Mucosa of rectum (tissue), 2 donors: ENCODE data around the gene STAC3.
"Not testable (repeated sequence)": the region's sequence is repeated elsewhere in the genome, so short reads cannot be mapped to it uniquely, and the experiment has no call there.

Experiments
- H3K27ac ChIP-seq, 2 donors: one replicate each; pipeline ENCODE4 v1.7.0; 2013; ENCODE audit warnings: inconsistent platforms in 2 of 2, low read depth in 2 of 2, low read length in 2 of 2
- H3K27me3 ChIP-seq, 2 donors: one replicate each; pipeline ENCODE4 v1.7.0; 2013; ENCODE audit warnings: low read length in 2 of 2; ENCODE audit not compliant: control insufficient read depth in 2 of 2, insufficient read depth in 2 of 2
- H3K36me3 ChIP-seq, 2 donors: one replicate each; pipeline ENCODE4 v1.7.0; 2013; ENCODE audit warnings: low read length in 2 of 2; ENCODE audit not compliant: control insufficient read depth in 2 of 2, insufficient read depth in 2 of 2
- H3K4me1 ChIP-seq, 2 donors: one replicate each; pipeline ENCODE4 v1.7.0; 2013; ENCODE audit warnings: low read length in 2 of 2, mild to moderate bottlenecking in 1 of 2; ENCODE audit not compliant: control insufficient read depth in 2 of 2, insufficient read depth in 2 of 2
- H3K4me3 ChIP-seq, 2 donors: one replicate each; pipeline ENCODE4 v1.7.0; 2013; ENCODE audit warnings: low read length in 2 of 2
- H3K9ac ChIP-seq, 2 donors: one replicate each; pipeline ENCODE4 v1.7.0; 2013; ENCODE audit warnings: low read length in 2 of 2, low read depth in 1 of 2, mild to moderate bottlenecking in 1 of 2
- H3K9me3 ChIP-seq, 2 donors: one replicate each; pipeline ENCODE4 v1.7.0; 2013; ENCODE audit warnings: low read length in 2 of 2; ENCODE audit not compliant: control insufficient read depth in 2 of 2
- donor health status: healthy.
- donor health status: Normal muscosa, but diverticular disease.

The STAC3 gene

GRCh38 chr12:57250956-57251355 is at the start of gene STAC3:
STAC3 (minus strand) TSS chr12:57251187; CDS start chr12:57249636, 1,551 bp downstream.
- H3K27ac ChIP-seq: no peak within 1 kb of the TSS

GRCh38 chr12:57299514-57300016 is 48.6 kb upstream of the STAC3 start:
- H3K27me3 ChIP-seq: no peaks in the 10 kb centered on the region
- no peak overlapping the region for H3K27ac ChIP-seq
- H3K9me3 ChIP-seq: no peaks in the 10 kb centered on the region
- H3K9ac ChIP-seq: no peak overlapping the region
- no peaks in the 10 kb centered on the region for H3K4me1 ChIP-seq
- H3K4me3 ChIP-seq: no peak overlapping the region
- H3K36me3 ChIP-seq: peaks cover 25 to 55% of the 10 kb centered on the region in 2 donors

More at GRCh38 chr12:57250956-57251355, at the start of gene STAC3:
- Histone ChIP-seq H3K36me3 (peaks cover 10 to 14% of the 10 kb centered on the region in 2 donors), H3K9me3 (no peaks in the 10 kb centered on the region), H3K4me1 (no peaks in the 10 kb centered on the region), H3K27me3 (no peaks in the 10 kb centered on the region), H3K9ac (no peak within 1 kb of the TSS), H3K4me3 (no peak within 1 kb of the TSS)

GRCh38 chr12:57296291-57296690 is 45.3 kb upstream of the STAC3 start:
- no peak overlapping the region for H3K9ac ChIP-seq
- H3K4me3 ChIP-seq: no peak overlapping the region
- H3K4me1 ChIP-seq: no peaks in the 10 kb centered on the region
- no peaks in the 10 kb centered on the region for H3K9me3 ChIP-seq
- H3K36me3 ChIP-seq: peaks cover 30 to 65% of the 10 kb centered on the region in 2 donors
- no peaks in the 10 kb centered on the region for H3K27me3 ChIP-seq
- no peak overlapping the region for H3K27ac ChIP-seq

GRCh38 chr12:57282073-57282472 is 31.1 kb upstream of the STAC3 start:
- Histone ChIP-seq H3K36me3 (peaks cover 22 to 45% of the 10 kb centered on the region in 2 donors), H3K4me1 (peaks cover 3 to 17% of the 10 kb centered on the region in 2 donors)
- H3K9me3 ChIP-seq, H3K27ac ChIP-seq, H3K9ac ChIP-seq, H3K27me3 ChIP-seq, H3K4me3 ChIP-seq: not testable (repeated sequence)

- H3K9me3 ChIP-seq: no peaks in the 10 kb centered on the region
- peak overlapping the region; percentile 20 to 39 for H3K4me3 ChIP-seq
- no peaks in the 10 kb centered on the region for H3K27me3 ChIP-seq
- peaks cover 3 to 17% of the 10 kb centered on the region in 2 donors for H3K4me1 ChIP-seq
- H3K9ac ChIP-seq: peak overlapping the region; percentile 53 to 66
- peaks cover 22 to 36% of the 10 kb centered on the region in 2 donors for H3K36me3 ChIP-seq
- peak overlapping the region; percentile 79 to 86 for H3K27ac ChIP-seq
Measured at GRCh38 chr12:57280211-57281062, 29.4 kb upstream of the STAC3 start.

- Histone ChIP-seq H3K36me3 (peaks cover 22 to 37% of the 10 kb centered on the region in 2 donors), H3K27ac (no peak overlapping the region), H3K9me3 (no peaks in the 10 kb centered on the region), H3K9ac (no peak overlapping the region), H3K4me1 (peaks cover 3 to 17% of the 10 kb centered on the region in 2 donors), H3K27me3 (no peaks in the 10 kb centered on the region), H3K4me3 (no peak overlapping the region)
Measured at GRCh38 chr12:57278465-57279381, 27.7 kb upstream of the STAC3 start.

- Histone ChIP-seq H3K9me3 (no peaks in the 10 kb centered on the region), H3K27ac (no peak overlapping the region), H3K4me3 (no peak overlapping the region), H3K9ac (no peak overlapping the region), H3K36me3 (peaks cover 32 to 45% of the 10 kb centered on the region in 2 donors), H3K4me1 (peaks cover 3 to 11% of the 10 kb centered on the region in 2 donors), H3K27me3 (no peaks in the 10 kb centered on the region)
Measured at GRCh38 chr12:57276935-57277563, 26.1 kb upstream of the STAC3 start.

GRCh38 chr12:57276233-57276632 is 25.2 kb upstream of the STAC3 start:
- peaks cover 3 to 11% of the 10 kb centered on the region in 2 donors for H3K4me1 ChIP-seq
- H3K9me3 ChIP-seq, H3K27ac ChIP-seq, H3K9ac ChIP-seq, H3K27me3 ChIP-seq, H3K4me3 ChIP-seq: not testable (repeated sequence)
- H3K36me3 ChIP-seq: peaks cover 34 to 48% of the 10 kb centered on the region in 2 donors

- no peaks in the 10 kb centered on the region for H3K27me3 ChIP-seq
- H3K9me3 ChIP-seq: no peaks in the 10 kb centered on the region
- no peak overlapping the region for H3K9ac ChIP-seq
- peaks cover 48 to 51% of the 10 kb centered on the region in 2 donors for H3K36me3 ChIP-seq
- H3K27ac ChIP-seq: no peak overlapping the region
- H3K4me1 ChIP-seq: no peaks in the 10 kb centered on the region
- H3K4me3 ChIP-seq: no peak overlapping the region
Measured at GRCh38 chr12:57273516-57273915, 22.5 kb upstream of the STAC3 start.
